Neural crest cell (in vitro differentiated cells): ENCODE data around the gene SEMA3A. TPM values are rescaled to one million over a fixed set of nuclear protein-coding genes. Genes with fewer than 3 reads are reported as not detected.

Source experiments
- DNase-seq: peaks from one replicate; pipeline ENCODE4 v3.0.0; 2021; ENCODE audit warnings: low read depth, mixed read lengths, low spot score
- H3K27ac Mint-ChIP-seq: one replicate; pipeline ENCODE4 v1.8.0; 2021; ENCODE audit warnings: mild to moderate bottlenecking, mixed read lengths; ENCODE audit not compliant: unreplicated experiment
- H3K27me3 Mint-ChIP-seq: 2 replicates; pipeline ENCODE4 v1.8.0; 2021; ENCODE audit warnings: low read depth, mild to moderate bottlenecking, mixed read lengths
- H3K36me3 Mint-ChIP-seq: 2 replicates; pipeline ENCODE4 v1.8.0; 2021; ENCODE audit warnings: low read depth, mild to moderate bottlenecking, mixed read lengths
- H3K4me1 Mint-ChIP-seq: 2 replicates; pipeline ENCODE4 v1.8.0; 2021; ENCODE audit warnings: mixed read lengths
- H3K4me3 Mint-ChIP-seq: one replicate; pipeline ENCODE4 v1.8.0; 2021; ENCODE audit warnings: mild to moderate bottlenecking, mixed read lengths
- H3K9me3 Mint-ChIP-seq: 2 replicates; pipeline ENCODE4 v1.8.0; 2021; ENCODE audit warnings: mixed read lengths
- total RNA-seq: library from RNA; stranded (reverse); gene quantifications from 2 replicates; pipeline ENCODE4 v1.2.1, GENCODE V29; 2021
- TF ChIP-seq, protein P1 (sequence below): fragments of 200-600 bp; sonication (generic); conservative IDR thresholded peaks from 2 replicates; pipeline ENCODE4 v1.5.0; 2021; ENCODE audit warnings: antibody characterized with exemption, mild to moderate bottlenecking

The SEMA3A gene
- total RNA-seq, 1 donor from 2014 or later: 24.7 TPM

DNA sequence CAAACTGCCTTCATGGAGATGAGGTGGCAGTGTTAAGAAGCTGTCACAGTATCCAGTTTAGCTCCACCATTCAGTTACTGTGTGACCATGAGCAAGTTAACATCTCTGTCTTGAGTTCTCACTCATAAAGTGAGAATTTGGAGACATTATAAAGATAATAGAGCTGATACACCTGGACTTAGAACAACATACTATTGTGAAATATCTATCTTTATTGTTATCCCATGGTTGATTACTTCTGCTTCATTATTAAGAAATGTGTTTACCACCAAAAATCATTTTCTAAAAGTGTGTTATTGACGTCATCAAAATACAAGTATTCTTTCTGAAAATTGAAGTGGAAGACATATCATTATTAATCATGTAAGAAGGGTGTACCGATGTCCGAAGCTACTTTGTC, 166.9 kb downstream of the SEMA3A start:
- Mint-ChIP-seq H3K27me3 (no peaks in the 10 kb centered on the region), H3K4me3 (no peak overlapping the region), H3K27ac (no peak overlapping the region), H3K9me3 (no peaks in the 10 kb centered on the region), H3K4me1 (peaks cover 11% of the 10 kb centered on the region), H3K36me3 (no peaks in the 10 kb centered on the region)
- TF ChIP-seq, protein P1, sequence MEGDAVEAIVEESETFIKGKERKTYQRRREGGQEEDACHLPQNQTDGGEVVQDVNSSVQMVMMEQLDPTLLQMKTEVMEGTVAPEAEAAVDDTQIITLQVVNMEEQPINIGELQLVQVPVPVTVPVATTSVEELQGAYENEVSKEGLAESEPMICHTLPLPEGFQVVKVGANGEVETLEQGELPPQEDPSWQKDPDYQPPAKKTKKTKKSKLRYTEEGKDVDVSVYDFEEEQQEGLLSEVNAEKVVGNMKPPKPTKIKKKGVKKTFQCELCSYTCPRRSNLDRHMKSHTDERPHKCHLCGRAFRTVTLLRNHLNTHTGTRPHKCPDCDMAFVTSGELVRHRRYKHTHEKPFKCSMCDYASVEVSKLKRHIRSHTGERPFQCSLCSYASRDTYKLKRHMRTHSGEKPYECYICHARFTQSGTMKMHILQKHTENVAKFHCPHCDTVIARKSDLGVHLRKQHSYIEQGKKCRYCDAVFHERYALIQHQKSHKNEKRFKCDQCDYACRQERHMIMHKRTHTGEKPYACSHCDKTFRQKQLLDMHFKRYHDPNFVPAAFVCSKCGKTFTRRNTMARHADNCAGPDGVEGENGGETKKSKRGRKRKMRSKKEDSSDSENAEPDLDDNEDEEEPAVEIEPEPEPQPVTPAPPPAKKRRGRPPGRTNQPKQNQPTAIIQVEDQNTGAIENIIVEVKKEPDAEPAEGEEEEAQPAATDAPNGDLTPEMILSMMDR: no peak
- DNase-seq: no peak

DNA sequence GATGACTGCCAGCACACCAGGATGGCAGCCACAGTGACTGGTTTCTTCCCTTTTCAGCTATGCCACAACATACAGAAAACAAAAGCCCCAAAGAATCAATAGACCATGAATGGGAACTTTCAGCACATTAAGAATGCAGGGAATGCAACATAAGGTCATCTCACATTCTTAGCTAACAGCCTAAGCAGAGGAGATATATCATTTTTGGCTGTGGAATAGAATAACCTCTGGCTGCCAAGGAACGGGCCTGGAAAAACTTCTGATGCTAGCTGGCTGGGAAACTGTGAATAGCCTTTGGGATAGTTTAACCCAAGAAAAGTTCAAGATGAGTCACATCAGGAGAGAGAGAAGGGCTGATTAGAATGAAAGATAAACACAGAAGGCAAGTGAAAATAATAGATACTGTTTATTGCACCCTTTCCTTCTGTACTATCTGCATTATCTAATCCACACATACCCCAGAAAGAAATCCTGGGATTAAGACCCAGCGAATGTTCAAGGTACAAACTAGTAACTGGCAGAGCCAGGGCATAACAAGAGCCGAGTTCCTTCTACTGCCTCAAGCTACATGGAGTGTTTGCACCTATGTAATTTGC, 169.2 kb downstream of the SEMA3A start:
- TF ChIP-seq, protein P1: no peak
- H3K27me3 Mint-ChIP-seq: no peaks in the 10 kb centered on the region
- H3K4me1 Mint-ChIP-seq: peaks cover 22% of the 10 kb centered on the region
- no peak overlapping the region for H3K4me3 Mint-ChIP-seq
- DNase-seq: no peak
- peak overlapping the region; percentile 9 for H3K27ac Mint-ChIP-seq
- H3K36me3 Mint-ChIP-seq: no peaks in the 10 kb centered on the region
- H3K9me3 Mint-ChIP-seq: no peaks in the 10 kb centered on the region

DNA sequence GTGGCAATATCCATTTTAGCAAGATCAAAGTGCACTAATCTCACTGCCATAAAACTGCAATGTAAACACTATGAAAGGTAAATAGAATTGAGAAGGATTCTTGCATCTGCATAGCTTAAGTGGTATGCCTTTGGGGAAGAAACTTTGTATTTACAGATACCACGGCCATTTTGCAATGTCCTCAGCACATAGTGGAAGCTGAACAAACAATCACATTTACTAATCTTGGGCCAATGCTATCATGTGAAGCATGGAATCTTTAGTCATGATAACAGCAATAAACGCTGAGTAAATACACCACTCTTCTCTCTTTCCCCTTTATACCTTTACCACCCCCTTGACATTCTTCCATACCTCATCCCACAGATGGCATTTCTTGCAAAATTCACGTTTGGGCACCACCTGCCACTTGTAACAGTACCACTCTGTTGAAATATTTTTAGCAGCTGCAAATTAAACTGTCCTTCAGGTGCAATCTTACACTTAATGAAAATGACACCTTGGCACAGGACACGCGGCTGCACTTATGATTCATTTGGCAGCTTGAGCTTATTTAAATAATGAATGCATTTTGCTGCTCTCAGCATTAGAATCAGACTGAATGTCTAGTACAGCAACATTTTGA, 171.8 kb downstream of the SEMA3A start:
- H3K4me3 Mint-ChIP-seq: no peak overlapping the region
- TF ChIP-seq, protein P1: no peak
- H3K4me1 Mint-ChIP-seq: peaks cover 22% of the 10 kb centered on the region
- no peaks in the 10 kb centered on the region for H3K27me3 Mint-ChIP-seq
- no peak for DNase-seq
- H3K27ac Mint-ChIP-seq: no peak overlapping the region
- no peaks in the 10 kb centered on the region for H3K9me3 Mint-ChIP-seq
- no peaks in the 10 kb centered on the region for H3K36me3 Mint-ChIP-seq

DNA sequence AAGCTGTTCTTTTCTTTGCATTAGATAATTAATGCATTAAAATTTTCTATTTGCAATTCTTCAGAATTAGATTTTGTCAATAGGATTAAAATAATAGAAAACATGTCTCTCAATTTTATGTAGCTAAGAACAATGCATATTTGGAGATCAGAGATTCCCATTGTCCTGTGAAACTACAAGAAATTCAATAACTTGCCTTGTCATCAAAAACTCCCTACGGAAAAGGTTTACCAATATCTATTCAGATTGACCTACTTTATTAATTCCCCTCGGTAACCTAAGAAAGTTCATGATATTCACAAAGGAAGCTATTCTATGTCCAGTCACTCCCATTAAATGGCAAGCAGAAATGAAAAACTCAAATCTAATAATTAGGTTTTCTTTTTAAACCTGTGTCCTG, 172.6 kb downstream of the SEMA3A start:
- no peaks in the 10 kb centered on the region for H3K9me3 Mint-ChIP-seq
- no peak for DNase-seq
- H3K4me3 Mint-ChIP-seq: no peak overlapping the region
- peaks cover 22% of the 10 kb centered on the region for H3K4me1 Mint-ChIP-seq
- H3K27ac Mint-ChIP-seq: no peak overlapping the region
- no peaks in the 10 kb centered on the region for H3K36me3 Mint-ChIP-seq
- no peaks in the 10 kb centered on the region for H3K27me3 Mint-ChIP-seq
- TF ChIP-seq, protein P1: no peak

DNA sequence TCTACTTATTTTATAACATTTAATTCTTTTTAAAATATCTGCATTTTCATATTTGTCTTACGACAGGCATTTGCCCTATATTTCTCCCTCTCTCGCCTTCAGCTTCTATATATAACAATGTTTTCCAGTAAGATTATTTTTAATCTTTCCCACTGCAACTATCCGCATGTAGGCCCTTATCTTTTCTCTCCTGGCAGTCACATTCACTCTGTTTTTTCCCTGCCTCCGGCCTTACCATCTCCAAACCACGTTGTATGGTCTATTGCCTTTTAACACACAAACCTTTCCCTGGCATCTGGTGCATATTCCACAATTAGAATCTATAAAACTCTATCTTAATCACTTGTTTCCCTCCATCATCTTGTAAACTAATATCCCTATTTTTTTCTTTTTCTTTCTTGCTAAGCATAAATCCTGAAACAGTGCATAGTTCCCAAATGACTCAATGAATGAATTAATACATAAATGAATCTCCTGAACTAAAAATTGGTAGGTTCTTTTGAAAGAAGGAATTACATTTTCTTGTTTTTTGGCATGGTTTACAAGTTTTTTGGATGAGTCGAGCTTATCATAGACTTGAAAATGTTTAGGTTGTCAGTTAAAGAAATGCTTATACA, 173.2 kb downstream of the SEMA3A start:
- Mint-ChIP-seq H3K9me3 (no peaks in the 10 kb centered on the region), H3K4me1 (peaks cover 22% of the 10 kb centered on the region), H3K27ac (no peak overlapping the region), H3K27me3 (no peaks in the 10 kb centered on the region), H3K4me3 (no peak overlapping the region), H3K36me3 (no peaks in the 10 kb centered on the region)
- TF ChIP-seq, protein P1: no peak
- DNase-seq: no peak
